CD1c-positive myeloid dendritic cell (primary cell): ENCODE measurements around the gene PROSER2.
"Not testable (repeated sequence)": the region's sequence is repeated elsewhere in the genome, so short reads cannot be mapped to it uniquely, and the experiment has no call there.

ENCODE experiments used
- DNase-seq: peaks from one replicate; pipeline ENCODE4 v3.0.0-alpha.2; 2016; ENCODE audit errors: extremely low spot score

PROSER2 gene

DNA sequence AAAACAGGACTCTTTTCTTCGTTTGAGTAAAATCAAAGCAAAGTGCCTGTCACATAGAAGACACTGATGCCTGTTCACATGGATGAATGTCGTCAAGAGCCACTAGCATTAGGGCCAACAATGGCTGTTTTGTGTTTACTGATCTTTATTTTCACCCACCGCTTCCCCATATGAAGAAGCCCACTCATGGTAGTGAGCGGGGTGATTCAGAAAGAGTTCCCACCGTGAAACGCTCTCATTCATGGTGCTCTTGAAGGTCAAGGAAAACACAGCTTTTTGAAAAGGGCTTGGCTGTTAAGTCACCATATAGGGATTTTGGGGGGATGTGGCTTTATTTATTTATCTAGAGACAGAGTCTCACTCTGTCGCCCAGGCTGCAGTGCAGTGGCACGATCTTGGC, 12.5 kb downstream of the PROSER2 start:
- DNase-seq, result no peak

DNA sequence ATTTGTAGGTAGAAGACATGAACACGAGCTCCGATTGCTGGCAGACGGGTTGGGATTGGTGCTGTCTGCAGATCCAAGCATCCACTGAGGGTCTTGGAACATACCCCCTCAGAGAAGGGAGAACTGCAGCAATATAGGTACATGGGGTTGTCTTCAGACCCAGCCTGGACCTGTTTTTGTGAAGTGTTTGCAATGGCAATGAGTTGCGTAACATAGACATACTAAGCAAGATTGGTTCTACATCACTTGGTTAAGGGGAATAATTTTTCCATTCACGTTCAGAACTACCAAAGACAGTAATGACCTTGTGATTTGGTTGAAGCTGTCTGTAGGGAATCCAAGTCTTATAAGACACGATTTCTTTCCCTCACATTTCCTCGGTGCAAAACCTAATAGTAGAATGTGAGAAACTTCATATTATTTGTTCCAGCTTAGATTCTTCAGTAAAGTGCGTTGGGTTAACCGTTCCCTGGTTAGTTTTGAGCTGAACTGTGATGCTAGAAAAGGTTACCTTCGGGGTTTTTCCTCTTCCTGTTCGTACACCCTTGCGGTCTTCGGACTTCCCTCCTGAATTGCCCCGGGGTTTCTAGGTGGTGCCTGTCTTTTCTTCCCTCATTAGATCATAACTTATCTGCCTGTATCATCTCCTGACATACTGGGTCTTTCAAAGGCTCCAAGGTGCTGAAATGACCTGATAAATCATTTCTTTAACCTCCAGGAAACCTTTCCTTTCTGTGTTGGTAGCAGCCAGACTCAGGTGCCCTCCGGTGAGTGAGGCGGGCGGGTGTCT, 14.4 kb downstream of the PROSER2 start:
- no peak for DNase-seq

DNA sequence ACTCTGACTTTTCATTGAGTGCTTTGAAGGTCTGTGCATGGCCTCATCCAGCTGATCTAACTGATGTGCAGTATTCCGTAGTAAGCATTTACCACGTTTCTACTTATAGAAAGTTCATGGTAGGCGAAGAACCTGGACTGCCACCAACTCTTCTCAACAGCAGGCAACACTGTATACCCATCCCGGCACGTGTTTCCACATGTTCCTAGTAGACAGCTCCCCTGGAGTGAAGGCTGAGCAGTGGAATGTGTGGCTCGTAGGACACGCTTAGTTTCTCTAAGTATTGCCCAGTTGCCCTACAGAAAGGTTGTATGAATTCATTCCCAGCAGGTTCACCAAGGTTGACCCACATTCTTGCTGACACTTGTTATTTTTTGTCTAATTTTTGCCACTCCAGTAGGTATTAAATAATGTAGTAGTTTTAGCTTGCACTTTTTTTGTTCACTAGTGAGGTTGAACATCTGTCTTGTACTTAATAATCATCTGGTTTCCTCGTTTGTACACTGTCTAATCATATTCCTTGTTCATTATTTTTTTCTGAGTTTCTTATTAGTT, 15.2 kb downstream of the PROSER2 start:
- DNase-seq, result no peak

DNA sequence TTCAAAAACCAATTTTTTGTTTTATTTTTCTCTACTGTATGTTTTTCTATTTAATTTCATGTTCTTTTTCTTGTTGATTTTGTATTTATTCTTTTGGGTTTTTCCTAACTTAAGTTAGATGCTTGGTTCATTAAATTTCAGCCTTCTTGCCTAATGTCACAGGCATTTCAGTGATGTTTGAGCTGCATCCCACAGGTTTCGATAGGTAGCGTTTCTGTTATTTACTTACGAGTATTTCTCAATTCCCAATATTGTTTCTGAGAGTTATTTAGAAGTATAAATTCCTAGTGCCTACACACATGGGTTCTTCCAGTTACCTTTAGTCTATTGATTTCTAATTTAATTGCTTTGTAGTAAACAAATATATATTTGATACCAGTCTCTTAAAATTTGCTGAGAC, 18.2 kb downstream of the PROSER2 start:
- DNase-seq, result no peak

DNA sequence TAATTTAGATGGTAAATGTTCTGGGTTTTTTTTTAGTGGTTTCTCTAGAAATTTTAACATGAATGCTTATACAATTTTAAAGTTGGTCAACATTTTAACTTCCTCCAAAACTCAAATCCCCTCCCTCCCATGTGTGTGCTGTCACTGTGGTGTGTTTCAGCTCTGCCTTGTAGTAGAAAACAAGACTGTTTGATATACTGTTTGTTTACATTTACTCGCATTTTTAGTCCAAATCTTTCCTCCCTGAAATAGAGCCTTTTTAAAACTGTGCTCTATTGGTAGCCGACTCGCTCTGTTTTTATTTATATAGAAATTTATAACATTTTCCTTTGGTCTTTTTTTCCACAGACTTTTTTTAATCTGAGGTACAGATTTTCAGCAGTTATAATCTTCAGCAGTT, 19.3 kb downstream of the PROSER2 start:
- DNase-seq, result no peak

DNA sequence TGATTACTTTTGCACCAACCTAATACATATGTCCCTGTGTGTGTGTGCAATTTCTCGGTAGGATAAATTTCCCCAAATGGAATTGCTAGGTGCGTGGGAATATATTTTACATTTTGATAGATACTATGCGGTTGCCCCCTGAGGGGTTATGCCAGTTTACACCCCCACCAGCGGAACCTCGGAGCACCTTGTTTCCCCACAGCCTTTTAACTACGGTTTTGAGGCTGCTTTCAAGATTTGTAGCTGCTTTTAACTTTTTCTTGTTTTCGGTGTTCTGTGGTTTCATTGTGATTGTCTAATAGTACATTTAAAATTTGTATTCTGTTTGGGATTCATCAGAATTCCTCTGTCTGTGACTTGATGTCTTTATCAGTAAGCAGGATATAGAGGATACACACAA, 22.0 kb downstream of the PROSER2 start:
- no peak for DNase-seq

DNA sequence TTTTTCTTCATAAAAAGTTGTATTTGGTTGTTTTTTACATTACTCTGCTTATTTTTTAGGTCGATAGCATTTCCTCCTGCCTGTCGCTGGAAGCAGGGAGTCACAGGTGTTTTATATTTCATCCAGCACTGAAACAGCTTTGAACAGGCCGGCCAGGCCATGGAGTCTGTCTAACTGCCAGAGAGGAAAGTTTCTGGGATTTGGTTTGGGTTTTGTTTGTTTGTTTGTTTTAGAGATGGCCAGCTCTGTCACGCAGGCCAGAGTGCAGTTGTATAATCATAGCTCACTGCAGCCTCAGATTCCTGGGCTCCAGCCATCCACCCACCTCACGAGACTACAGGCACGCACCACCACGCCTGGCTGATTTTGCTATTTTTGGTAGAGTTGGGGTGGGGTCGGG, 23.4 kb downstream of the PROSER2 start:
- no peak for DNase-seq

DNA sequence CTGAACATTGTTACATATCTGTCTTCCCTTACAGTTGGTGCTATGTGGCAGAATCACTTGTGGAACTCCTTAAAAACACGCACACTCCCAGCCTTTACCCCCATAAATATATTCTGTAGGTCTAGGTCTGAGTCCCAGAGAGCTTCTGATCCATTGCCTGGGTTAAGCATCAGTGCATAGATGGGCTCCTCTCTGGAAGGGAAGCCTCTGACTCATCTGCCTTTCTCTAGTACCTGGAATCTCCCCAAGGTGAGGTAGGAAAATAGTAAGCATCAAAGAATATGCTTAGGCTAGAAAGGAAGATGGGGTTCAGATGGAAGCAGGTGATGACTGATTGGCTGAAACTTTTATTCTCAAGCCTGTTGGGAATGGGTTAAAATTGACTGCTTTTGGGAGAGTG, 26.1 kb downstream of the PROSER2 start:
- DNase-seq, result no peak

DNA sequence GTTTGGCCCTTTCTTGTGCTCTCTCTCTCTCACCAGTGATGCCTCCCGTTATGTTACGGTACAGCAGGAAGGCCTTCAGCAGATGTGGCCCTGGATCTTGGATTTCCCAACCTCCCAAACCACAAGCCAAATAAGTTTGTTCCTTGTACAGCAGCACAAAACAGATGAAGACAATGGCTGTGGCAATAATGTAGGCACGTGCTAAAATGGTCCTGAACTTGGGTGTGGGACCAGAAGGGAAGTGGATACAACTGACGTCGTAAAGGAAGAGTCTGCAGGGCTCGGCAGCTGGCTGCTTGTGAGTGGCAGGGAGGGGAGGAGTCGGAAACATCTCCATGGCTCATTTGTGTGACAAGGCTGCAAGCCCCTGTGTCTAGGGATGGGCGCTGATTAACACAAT, 26.8 kb downstream of the PROSER2 start:
- DNase-seq, result peak; percentile 82

DNA sequence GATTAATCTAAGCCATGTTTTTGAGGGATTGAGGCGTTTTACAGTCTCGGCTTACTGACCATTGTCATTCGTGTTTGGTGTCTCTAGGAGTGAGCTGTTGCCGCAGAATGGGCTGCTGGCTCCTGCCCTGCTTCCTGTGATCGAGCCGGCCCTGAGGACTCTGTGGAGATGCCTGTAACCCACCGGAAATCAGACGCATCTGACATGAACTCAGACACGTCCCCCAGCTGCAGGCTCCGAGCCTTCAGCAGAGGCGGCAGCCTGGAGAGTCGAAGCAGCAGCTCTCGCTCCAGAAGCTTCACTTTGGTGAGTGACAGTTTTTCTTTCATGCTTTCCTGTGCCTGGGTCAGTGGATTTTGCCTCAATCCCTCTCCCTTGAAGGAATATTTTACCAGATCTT, 28.8 kb downstream of the PROSER2 start:
- DNase-seq, result no peak

DNA sequence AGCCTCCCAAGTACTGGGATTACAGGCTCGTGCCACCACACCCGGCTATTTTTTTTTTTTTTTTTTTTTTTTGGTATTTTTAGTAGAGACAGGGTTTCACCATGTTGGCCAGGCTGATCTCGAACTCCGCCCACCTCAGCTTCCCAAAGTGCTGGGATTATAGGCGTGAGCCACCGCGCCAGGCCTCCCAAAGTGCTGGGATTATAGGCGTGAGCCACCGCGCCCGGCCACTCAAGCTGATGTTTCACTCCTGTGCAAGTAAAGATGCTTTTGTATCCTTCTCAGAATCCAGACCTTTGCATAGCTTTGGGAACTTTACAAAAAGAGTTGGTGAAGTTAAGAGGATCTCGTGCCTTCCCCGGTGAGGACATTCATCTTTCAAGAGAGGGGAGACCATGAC, 29.5 kb downstream of the PROSER2 start:
- not testable (repeated sequence) for DNase-seq

DNA sequence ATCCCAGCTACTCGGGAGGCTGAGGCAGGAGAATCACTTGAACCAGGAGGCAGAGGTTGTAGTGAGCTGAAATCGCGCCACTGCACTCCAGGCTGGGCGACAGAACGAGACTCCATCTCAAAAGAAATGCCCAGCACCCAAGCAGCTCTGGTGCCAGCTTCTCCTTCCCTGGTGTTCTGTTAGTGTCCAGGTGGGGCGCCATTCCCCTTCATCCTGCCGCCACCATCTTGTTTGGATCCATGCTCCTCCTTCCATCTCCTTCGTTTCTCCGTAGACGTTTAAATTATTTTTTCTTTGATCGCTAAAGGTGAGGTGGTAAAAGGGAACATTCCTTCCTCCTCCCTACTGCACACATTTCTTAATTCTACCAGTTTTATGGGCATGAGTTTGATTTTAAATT, 30.3 kb downstream of the PROSER2 start:
- DNase-seq, result no peak

DNA sequence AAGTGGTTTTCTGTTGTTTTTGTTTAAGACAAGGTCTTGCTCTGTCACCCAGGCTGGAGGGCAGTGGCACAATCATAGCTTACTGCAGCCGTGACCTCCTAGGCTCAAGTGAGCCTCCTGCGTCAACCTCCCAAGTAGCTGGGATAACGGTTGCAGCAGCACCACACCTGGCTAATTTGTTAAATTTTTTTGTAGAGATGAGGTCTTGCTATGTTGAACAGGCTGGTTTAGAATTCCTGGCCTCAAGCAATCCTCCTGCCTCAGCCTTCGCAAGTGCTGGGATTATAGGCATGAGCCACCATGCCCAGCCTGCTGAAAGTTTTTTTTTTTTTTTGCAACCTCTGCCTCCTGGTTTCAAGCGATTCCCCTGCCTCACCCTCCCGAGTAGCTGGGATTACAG, 31.1 kb downstream of the PROSER2 start:
- no peak for DNase-seq

DNA sequence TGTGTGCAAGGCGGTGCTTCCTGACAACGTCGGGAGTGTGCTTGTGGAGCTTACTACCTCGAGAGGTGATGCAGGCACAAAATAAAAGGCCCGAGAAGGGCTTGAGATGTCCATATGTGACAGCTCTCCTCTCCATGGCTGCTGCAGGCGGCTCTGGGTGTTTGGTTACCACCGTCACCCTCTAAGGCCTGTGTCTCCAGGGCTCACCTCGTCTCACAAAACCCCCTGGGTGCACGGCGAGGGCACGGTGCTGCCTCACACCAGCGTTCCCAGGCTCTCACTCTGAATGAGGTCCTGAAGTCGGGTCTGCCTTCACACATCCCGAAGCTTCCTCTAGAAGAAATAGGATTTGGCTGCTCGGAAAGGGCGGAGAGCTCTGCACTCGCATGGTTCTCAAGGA, 32.9 kb downstream of the PROSER2 start:
- no peak for DNase-seq

DNA sequence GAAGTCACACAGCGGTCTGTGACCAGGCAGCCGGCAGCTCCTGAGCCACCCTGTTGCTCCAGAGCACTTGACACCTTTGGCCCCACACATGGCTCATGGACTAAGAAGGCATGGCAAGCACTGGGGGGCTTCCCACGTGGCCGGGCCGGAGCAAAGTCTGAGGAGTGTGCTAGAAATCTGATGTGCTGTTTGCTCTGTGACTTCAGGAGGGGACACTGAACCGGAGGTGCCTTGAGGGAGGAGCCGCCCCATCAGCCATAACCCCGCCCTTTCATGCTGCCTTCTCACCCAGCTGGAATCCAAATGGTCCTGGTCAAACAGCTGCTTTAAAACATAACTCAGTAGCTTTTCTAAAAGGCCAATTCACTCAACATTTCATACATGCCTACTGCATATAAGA, 33.5 kb downstream of the PROSER2 start:
- DNase-seq, result no peak

DNA sequence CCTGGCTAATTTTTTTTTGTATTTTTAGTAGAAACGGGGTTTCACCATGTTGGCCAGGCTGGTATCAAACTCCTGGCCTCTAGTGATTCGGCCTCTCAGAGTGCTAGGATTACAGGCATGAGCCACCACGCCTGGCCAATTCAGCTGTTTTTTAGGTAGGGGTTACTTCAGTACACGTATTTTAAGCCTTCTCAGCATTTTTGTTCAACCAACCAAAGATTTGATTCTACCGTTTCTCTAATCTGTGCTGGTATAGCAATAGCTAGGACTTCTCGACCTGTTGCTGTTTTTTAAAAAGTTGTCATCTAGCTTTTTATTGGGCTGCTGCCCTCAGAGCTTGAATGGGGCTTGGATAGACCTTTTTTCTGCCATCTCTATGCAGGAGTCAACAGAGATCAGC, 34.9 kb downstream of the PROSER2 start:
- no peak for DNase-seq

DNA sequence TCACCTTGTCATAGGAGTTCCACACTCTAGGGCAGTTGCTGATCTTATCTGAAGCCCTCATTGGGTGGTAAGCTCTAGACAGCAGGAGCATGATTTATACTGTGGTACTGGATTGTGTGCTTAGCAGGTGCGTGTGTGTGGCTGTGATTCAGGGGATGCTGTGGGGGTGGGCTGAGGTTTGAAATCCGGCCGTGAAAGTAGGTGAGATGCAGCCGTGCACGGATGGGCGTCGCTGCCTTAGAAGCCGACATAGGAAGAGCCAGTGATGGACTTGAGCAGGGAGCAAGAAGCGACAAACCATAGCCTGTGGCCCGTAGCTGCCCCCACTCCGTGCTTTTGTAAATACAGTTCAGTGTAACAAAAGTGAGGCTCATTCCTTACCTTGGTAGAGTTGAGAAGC, 38.2 kb downstream of the PROSER2 start:
- DNase-seq, result no peak

DNA sequence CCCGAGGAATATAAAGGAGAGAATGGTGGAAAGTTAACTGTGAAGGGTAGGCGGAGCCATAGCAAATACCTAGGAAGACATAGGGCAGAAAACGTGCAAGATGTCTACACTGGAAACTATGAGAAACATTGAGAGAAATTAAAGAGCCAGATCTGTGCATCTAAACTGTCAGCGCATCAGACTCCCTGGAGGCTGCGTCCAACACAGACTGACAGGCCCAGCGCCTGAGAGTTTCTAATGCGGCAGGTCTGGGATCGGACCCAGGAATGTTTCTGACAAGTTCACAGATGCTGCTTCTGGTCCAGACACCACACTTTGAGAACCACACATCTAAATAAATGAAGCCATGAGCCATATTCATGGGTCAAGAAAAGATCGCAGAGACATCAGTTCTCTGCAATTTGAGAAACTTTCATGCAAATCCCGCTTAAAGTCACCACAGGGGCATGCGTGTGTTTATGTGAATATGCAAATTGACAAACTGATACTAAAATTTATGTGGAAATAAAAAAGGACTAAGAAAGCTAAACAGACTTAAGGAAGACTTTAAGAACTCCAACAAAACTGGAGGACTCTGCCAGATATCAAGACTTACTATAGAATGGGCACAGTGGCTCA, 38.8 kb downstream of the PROSER2 start:
- no peak for DNase-seq

DNA sequence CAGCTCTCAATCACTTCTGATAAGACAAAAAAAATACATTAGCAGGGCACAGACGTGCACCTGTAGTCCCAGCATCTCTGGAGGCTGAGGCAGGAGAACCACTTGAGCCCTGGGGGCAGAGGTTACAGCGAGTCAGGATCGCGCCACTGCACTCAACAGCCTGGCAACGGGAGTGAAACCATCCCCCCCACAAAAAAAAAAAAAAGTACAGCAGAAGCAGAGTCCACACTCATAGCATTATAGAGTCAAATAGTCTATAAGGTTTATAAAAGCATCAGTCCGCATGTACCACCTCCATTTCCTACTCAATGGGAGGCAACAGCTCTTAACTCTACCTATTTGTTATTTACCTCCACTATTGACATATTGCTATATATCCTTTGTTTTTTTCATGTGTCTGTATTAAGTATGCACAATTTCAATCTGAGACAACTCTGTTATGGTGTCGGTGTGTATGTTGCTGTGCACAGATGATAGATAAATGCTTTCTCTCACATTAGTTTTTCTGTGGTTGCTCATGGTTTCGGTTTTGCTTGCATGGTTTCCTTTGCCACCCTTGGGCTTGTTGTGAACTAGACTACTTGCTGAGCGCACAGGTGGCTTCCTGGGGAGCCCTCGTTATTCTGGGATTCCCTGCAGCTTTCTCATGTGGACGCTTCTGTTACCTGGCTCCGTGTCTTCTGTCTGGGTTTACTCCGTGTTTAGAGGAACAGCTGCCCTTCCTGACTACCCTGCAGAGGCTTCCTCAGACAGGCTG, 40.4 kb downstream of the PROSER2 start:
- peak; percentile 35 for DNase-seq

DNA sequence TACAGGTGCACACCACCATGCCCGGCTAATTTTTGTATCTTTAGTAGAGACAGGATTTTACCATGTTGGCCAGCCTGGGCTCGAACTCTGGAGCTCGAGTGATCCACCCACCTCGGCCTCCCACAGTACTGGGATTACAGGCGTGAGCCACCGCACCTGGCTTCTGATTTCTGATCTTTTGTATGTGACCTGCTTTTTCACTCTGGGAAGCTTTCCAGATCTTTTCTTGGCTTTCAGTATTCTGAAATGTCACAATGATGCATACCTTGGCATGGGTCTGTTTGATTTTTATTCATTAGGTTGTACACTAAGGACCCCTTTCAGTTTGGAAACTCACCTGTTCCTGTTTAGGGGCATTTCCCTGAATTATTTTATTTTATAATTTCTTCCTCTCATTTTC, 41.6 kb downstream of the PROSER2 start:
- DNase-seq, result no peak

DNA sequence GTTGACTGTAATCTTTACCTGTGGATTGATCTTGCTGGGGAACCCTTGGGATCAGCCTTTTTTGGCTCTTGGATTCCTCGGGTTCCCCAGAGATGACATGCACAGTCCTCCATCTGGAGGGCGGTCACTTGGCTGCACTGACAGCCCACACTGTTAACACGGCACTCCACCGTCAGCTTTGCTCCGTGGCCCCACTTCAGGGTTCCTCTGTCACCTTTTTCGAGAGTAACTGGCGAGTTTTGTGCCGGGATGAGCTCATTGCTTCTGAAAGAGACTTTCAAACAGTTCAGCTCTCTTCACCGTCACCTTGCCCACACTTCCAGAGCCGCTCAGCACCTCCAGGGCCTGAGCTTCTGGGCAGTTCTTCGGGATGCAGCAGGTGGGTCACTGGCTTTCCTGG, 42.4 kb downstream of the PROSER2 start:
- DNase-seq, result no peak

DNA sequence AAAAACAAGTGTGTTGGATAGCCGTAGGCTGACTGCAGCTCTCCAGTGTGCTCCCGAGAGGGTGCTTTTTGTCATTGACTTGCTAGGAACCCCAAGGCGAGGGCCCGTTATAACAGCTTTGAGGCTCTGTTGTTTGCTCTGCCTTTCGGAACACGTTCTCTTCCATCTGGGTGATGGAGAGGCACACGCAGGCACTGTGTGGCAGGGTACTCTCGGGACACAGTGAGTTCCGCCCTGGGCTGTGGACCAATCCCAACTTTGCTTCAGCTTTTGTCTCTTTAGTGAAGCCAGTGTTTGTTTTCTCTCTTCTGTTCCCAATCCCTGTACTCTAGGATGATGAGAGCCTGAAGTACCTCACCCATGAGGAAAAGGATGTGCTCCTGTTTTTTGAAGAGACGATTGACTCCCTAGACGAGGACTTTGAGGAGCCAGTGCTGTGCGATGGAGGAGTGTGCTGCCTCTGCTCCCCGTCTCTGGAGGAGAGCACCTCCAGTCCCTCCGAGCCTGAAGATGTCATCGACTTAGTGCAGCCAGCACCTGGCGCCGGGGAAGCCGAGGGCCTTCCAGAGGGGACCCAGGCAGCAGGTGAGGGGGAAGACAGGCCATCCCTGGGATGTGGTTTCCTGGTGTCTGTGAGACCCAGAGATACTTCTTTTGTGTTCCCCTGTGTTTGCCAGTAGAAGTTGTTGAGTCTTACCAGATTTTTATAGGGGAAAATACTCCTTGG, 43.2 kb downstream of the PROSER2 start:
- DNase-seq, result no peak
